Stimulated activated CD4-positive, alpha-beta T cell treated with anti-CD3 and anti-CD28 coated beads, Interleukin-15, amount 100 ng/mL, for 48 hours (primary cell): ENCODE data around the gene DNPH1.

Source experiments
- DNase-seq, 2 donors: peaks; one replicate each; pipeline ENCODE4 v3.0.0-alpha.2; 2020; ENCODE audit warnings: low read depth in 2 of 2

Gene DNPH1, protein sequence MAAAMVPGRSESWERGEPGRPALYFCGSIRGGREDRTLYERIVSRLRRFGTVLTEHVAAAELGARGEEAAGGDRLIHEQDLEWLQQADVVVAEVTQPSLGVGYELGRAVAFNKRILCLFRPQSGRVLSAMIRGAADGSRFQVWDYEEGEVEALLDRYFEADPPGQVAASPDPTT

DNA sequence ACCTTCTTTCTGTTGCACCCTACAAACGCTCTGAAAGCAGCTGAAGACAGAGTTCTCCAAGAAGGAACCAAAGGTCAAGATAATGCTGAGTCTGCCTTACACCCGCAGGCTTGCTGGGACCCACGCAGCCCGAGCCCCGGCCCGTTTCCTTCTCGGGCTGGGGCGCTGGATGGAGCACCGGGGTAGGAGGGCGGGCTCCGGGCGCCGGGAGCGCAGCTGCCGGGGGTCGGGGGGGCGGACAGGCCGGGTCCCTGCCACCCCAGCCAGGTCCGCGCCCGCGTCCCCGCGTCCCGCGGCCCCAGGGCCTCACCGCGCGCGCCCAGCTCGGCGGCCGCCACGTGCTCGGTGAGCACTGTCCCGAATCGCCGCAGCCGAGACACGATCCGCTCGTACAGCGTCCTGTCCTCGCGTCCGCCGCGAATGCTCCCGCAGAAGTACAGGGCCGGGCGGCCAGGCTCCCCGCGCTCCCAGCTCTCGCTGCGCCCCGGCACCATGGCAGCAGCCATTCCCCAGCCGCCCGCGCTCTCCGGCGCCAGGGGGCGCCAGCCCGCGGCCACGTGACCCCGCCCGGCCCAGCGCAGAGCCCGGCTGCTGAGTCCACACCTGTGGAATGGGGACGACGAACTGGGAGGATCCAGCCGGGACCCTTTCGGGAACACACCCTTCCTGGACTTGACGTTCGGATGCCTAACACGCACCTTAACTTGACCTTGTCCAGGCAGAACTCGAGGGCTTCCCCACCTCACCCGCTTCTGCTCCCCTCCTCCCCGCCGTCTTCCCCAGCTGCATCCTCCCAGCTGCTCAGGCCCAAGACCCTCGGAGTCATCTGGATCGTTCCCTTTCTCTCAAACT lies at the start of gene DNPH1:
DNPH1 (minus strand) TSS at position 531 of the 852 bp plus-strand sequence; CDS start at position 506, 25 bp downstream.
- DNase-seq = peak; percentile 47 to 74

DNA sequence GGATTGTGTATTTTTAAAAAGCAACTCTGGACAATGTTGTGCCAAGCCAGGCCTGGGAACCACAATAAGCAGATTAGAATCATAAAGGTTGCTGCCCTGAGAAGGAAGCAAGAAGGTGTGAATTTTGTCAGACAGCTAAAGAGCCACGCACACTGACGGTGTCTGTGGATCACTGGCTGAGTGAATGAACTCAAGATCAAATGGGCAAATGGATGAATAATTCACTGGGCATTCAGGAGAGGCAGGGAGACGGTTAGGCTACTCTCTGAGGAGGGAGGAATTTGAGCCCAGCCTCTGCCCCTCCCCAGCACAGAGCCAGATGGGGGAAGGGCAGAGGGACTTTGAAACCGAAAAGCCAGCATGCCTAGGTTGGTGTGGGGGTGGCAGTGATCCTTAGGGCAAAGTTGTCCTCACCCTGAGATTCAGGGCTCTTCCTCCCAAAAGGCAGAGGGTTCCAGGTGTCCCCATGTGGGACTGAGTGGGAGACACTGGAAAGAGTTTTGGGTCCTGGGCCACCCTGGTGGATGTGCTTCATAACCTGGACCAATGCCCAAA lies 49.3 kb upstream of the DNPH1 start:
- DNase-seq = no peak

DNA sequence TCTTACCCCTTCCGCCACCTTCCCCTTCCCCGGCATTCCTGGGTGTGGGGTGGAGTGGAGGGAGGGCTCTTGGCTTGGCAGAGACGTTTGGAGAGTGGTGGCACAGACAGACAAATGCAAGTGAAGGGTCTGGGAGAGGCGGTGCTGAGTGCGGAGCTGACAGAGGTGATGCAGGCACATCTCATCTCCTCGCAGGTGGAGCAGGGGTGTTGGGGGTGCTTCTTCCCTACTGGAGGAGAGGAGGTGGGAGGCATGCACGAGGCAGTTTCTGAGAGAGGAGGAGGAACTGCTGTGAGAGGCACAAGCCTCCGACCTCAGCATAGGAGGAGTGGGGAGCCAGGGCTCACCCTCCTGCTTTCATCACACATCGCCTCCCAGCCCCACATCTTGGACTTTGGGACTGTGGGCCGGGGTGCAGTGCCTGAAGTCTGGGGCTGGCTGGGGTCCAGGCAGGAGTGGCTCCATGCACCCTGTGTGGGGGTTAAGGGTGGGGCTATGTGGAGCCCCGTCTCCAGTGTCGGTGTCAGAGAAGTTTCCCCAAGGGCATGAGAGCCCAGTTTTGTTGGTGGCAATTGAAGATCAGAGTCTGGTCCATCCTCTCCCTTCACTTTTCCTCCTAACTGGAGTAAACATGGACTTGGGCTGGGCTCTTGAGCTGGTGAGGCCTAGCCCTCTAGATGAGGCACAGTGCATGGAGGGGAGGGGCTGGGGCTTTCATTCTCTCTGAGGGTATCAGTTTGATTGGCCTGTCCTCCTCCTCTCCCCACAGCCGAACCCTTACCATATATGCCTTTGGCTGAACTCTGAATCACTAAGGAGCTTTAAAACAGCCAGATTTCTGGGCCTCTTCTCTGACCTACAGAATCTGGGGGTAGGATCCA lies 48.6 kb upstream of the DNPH1 start:
- no peak for DNase-seq

DNA sequence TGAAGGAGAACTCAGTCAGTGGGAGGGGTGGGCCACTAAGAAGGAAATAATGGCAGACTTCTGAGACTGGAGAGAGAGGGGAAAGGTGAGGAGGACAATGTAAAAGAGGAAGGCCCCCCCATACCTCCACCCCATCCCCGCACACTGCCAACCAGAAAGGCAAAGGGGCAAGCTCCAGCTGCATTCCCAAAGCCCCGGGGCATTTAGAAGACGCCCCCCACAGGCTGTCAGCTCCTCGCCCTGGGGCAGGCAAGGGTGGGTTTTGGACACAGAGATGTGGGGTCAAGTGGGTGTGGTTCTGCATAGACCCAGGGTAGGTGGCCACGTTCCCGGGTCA lies 48.0 kb upstream of the DNPH1 start:
- no peak for DNase-seq

DNA sequence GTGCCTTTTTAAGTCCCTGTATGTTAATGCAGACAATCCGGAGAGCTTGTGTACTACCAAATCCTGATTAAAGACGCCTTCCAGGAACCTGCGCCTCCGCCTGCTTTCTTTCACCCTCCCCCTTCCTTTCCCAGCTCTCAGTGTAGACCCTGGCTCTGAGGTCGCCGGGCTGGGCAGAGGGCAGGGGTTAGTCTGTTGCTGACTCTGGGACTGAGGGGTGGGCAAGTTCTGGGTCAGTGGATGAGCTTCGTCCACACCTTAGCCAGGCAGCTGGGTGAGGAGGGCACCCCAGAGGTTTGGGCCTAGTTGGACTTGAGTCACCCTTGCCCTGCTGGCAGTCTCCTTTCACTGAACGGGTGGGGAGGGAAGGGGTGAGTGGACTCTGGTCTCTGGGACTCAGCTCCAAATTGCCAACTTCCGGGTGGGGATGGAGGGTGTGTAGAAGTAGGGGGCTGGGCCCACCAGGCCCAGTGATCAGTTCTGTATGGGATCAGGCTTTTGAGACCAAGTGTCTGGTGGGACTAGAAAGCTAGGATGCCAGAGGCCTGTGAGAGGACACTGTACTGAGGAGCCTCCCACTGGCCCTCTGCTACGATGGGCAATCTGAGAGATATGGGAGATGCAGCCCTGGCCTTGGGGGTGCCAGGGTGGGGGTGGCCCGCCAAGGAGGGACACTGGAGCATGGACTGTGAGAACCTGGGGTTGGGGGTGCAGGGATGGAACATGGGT lies 47.5 kb upstream of the DNPH1 start:
- no peak for DNase-seq

DNA sequence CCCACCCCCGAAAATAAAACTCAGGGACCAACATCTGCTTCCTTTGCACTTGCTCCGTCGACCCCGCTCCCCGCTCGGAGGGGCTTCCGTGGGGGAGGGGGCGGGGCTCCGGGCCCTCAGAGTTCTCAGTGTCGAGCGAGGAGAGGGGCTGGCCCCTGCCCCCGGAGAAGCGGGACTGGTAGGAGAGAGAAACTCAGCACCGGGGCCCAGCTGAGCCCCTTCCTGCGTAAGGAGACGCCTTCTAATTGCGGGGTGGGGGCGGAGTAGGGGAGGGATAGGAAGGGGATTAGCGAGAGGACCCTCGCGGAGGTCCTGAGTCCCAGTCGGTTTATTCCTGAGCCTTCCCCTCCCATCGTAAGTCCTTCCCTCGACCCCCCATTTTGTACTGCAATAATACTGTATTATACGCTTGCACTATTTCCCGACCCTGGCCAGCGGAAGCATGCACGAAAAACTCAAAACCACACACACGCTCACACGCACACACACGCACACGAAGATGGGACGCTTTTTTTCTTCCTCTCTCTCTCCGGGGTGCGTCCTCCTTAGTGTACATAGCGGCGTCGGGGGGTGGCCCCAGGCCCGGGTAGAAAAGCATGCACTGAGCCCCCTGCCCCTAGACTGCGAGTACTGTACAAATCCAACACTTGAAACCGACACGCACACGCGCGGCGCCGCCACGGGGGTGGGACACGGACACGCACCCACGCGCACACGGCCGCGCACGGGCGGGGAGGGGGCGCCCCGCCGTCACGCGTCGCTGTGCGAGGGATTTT lies 46.7 kb upstream of the DNPH1 start:
- no peak for DNase-seq

DNA sequence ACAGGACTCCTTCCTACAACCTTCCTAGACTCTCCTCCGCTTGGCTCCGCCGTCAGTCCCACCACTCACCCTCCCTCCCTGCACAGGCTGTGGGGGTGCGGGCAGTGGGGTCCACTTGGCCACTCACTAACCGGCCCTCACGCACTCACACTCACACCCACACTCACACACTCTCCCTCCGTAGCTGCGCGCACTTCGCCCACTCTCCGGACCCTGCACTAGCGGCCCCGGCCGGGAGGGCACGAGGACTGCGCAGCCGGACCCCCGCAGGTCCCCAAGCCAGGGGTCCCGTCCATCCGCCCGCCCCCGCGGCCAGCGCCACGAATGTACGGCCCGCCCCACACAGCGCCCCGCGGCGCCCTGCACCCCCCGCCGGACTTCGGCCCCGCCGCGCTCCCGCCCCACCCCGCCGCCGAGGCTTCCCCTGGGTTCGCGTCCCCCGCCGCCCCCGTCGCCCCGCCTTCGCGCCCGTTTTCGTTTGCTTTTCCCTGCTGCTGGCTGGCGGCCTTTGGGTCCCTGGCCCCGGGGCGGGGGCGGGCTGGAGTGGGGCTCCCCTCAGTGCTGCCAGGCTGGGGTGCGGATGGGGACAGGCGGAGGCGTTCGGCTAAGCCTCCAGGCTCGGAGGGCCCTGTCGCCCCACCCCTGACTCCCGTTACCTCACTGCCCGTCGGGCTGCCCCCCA lies 45.8 kb upstream of the DNPH1 start:
- no peak for DNase-seq

DNA sequence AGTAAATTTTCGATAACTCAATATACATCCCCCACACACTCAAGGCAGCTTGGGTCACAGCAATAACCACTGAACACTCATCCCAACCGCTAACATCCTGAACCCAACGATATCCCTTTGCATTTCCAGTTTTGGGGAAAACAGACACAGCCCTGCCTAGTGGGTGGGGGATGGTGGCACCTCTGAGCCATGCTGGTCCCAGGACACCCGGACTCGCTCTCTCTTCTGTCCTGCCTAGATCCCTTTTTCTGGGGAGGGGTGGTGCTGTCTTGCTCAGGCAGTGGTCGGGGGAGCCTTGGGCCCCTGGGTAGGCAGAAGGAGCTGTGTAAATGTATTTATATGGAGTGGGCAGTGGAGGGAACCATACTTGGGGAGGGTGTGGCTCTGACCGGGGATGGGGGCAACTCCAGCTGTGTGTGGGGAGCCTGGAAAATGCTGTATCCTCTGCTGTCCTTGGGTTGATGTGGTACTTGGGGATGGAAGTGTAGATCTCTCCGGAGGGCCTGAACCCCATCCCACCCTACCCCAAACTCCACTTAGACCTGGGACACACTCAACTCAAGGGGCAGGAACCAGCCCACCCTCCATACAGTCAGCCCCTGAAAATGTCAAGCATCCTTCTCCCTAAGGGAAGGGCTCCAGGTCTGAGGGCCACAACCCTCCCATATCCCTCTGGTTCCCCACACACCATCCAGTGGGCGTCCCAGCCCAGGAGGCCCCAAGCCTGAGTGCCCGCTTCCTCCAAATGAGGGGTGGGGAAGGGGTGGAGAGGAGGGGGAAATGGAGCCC lies 45.0 kb upstream of the DNPH1 start:
- no peak for DNase-seq

DNA sequence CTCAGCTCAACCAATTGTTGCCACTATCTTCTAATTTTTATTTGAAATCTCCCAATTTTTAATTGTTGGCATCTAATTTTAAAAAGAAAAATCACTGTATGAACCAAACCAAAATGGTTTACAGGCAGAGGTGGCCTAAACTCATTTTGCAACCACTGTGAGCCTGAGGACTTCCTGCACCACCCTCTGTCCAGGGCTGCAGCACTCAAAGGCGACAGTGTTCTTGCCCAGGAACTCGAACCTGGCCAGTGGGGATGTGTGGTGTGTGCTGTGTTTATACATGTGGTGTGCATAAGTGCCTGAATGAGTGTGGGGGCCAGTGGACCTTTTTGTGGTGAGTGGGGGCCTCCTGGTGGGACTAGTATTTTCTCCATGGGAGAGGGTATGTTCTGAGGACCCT lies 44.4 kb upstream of the DNPH1 start:
- no peak for DNase-seq

DNA sequence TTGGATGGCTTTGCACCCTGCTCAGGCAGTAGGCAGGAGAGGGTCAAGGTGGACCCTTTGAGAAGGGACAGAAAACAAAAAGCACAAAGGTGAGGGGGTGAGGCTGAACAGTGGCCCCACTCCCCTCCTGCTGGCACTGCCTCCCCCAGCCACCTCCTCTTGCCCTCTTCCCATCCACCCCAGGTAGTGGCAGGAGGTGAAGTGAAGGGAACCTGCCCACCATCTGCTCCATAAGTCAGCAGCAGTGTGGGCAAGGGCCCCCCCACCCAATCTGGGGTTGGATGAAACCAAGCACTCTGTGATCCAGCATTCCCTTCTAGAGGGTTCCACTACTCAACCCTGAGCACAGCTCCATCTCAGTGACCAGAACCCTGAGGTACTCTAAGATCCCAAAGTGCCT lies 42.7 kb upstream of the DNPH1 start:
- DNase-seq = no peak

DNA sequence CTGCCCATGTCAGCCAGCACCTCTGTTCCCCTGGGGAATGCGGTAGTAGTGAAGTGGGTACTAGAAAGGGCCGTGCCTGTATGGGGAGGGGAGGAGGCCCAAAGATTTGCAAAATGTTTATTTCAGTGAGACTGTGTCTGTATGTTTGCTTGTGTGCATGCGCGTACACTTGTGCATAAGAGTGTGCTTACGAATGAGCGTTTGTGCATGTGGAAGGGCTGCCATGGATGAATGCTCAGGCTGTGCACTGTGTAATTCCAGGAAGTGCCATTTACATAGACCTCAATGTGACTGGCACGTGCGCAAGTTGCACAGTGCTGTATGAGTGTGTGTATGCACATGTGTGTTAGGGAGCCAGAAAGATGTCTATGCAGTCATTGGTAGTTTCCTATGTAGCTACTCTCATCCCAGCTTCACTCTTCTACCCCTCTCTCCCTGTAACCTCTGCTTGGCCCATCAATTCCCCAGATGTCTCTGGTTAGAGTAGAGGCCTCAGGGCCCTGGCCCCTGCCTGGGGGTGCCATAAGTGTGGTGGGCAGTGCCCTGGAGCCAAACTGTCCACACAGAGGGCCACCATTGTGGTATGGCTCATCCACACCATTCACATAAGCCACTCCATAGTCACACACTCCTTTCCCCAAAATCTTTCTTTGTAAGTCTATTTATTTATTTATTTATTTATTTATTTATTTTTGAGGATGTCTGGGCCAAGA lies 42.0 kb upstream of the DNPH1 start:
- DNase-seq = no peak

DNA sequence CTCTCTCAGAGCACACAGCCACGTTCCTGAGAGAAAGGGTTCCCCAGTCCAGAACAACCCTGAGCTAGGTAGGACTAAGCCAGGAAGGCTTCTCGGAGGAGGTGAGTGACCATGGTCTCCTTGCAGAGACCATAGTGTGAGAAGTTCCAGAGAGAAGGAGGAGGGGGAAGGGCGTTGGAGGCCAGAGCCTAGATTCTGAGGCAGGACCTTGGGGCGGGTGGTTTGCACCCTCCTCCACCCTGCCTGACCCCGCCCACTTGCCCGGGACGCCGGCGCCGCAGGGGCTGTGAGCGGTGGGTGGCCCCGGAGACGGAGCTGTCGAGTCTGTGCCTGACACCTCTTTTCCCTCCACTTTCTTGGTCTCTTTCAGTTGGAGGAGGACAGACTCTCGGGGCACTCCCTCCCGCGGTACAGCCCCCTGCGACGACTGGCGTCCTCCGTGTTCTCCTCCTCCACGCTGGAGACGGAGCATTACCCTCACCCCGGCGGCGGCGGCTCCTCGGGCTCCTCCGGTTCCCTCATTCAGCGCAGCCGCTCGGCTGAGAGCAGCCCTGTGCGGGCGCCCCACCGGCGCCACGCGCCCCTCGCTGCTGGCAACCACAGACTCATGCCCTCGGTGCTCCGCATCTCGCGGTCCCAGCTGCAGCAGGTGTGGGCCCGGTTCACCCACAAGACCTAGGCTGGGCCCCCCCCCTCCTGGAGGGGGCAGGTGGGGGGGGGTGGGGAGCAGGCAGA lies 40.2 kb upstream of the DNPH1 start:
- peak in 1 of 2 donors; percentile 17 for DNase-seq

DNA sequence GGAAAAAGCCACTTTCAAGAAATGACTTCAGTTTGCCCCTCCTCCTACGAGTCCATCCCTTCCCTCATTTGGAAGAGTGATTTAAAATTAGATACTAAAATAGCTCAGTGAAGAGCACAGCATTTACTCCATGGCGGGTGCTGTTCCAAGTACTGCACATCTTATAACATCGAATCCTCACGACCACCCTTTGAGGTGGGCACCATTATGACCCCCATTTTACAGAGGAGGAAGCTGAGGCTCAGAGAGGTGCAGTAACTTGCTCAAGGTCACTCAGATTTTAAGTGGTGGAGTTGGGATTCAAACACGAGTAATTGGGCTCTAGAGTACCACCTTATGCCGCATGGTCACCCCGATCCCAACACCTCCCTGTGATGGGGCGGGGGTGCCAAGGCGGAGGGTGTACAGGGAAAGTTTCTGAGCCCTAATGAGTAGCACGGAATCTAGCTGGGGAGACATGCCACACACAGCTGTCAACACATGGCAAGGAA lies 39.5 kb upstream of the DNPH1 start:
- DNase-seq = no peak

DNA sequence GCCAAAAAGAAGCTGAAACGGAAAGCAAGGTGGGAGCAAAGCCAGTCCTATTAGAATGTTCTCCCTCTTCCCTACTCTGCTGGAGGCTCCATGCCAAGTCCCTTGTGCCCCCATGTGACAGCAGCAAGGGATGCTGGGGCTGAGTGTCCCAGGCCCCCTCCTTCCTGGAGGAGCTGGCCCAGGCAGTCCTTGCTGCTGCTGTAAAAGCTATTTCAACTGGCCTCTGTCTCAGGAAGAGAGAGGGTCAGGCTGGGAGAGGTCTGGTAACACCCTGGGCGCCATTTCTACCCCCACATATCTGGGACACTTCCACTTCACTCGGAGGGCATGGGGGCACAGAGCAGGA lies 39.0 kb upstream of the DNPH1 start:
- DNase-seq = no peak

DNA sequence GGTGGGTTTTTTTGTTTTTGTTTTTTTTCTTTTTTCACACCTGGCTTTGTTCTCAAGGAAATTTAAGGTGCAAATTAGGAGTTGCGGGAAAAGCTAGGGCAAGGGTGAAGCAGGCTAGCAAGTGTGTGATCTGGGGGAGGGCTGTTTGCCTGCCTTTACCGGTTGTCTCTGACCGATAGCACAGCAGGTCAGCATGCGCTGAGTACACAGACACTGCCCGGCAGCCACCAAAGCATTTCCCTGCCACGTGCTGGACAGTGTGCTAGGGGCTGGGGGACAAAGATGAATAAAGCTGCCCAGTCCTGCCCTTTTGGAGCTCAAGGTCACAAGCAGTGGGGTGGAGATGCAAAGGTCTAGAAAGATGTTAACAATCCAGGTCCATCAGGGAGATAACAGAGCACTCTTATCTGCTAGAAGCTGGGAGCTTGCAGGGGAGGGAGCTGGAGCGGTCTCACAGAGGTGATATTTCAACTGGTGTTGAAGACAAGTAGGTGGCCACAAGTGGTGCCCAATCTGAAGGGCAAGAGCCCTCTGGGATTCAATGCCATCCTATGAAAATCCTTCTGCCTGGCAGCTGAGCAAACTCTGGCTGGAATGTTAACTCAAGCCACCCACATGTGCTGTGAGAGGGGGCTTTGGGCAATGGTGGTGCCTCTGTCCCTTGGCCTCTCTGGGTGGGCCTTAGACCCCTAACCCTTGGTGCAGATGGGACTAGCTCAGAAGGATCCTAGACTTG lies 38.5 kb upstream of the DNPH1 start:
- DNase-seq = no peak

DNA sequence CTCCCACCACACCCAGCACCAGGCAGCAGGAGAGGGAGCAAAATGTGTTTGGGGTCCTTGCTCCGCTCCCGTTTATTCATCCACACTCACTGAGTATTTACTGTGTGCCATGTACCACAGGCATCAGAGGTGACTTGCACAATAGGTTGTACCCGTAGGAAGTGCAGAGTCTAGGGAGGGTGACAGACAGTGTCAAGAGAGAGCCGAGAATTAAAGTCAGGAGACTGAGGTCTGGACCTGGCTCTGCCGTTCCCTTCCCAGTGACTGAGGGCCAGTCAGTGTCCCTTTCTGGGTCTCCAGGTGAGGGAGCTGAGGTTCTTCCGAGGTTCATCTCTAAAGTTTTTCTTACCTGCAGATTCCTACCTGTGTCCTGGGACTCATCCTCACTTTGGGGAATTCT lies 36.3 kb upstream of the DNPH1 start:
- DNase-seq = no peak

DNA sequence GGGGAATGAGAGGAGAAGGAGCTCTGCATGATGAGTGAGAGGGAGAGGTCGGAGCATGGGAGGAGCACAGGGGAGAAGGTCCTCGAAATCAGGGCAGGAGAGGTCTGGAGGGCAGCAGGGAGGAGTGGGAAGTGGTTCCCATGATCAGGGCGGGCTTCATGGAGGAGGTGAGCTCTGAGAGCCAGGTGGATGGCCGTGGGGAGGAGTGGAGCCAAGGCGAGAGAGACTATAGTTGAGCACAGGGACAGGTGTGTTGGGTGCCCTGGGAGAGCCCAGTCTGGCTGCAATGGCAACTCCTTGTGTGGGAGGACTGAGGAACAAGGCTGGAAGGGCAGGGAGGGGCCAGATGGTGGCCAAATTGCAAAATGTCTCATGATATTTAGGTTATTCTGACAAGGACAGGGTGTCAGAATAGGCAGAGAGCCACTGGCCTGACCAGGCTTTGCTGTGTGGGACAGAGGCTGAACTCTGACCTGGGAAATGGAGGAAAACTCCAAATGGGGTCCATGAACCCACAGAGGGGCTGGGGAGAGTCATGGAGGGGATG lies 35.4 kb upstream of the DNPH1 start:
- DNase-seq = no peak
